Measurements from ENCODE around the gene GLG1.

The GLG1 gene

GRCh38 chr16:74463888-74464287, 143.0 kb downstream of the GLG1 start:
- no peak for DNase-seq (ENCODE audit: insufficient read length, low spot score)
- TF ChIP-seq CTCF (IDR thresholded peaks at IDR 0.05; ENCODE audit: insufficient read depth, missing control alignments), result no peak
- FAIRE-seq, result no peak

- TF ChIP-seq CTCF (IDR thresholded peaks at IDR 0.05; ENCODE audit: insufficient read depth, missing control alignments), result no peak
- no peak for DNase-seq (ENCODE audit: insufficient read length, low spot score)
- no peak for FAIRE-seq
These were observed 144.6 kb downstream of the GLG1 start for GRCh38 chr16:74462361-74462760.

GRCh38 chr16:74461826-74462225, 145.1 kb downstream of the GLG1 start:
- FAIRE-seq (no peak), DNase-seq (ENCODE audit: insufficient read length, low spot score) (no peak)
- TF ChIP-seq CTCF (IDR thresholded peaks at IDR 0.05; ENCODE audit: insufficient read depth, missing control alignments), result no peak

GRCh38 chr16:74460542-74460941, 146.4 kb downstream of the GLG1 start:
- DNase-seq (ENCODE audit: insufficient read length, low spot score) (no peak), FAIRE-seq (no peak)
- no peak for TF ChIP-seq CTCF (IDR thresholded peaks at IDR 0.05; ENCODE audit: insufficient read depth, missing control alignments)

- TF ChIP-seq CTCF (IDR thresholded peaks at IDR 0.05; ENCODE audit: insufficient read depth, missing control alignments), result no peak
- FAIRE-seq, result no peak
These were observed 150.7 kb downstream of the GLG1 start for GRCh38 chr16:74456290-74456625.

GRCh38 chr16:74455619-74456289, 151.2 kb downstream of the GLG1 start:
- TF ChIP-seq CTCF (IDR thresholded peaks at IDR 0.05; ENCODE audit: insufficient read depth, missing control alignments), result no peak
- no peak for FAIRE-seq
- DNase-seq (ENCODE audit: insufficient read length, low spot score), result no peak

More at GRCh38 chr16:74456290-74456625, 150.7 kb downstream of the GLG1 start:
- DNase-seq (ENCODE audit: insufficient read length, low spot score), result no peak

- no peak for TF ChIP-seq CTCF (IDR thresholded peaks at IDR 0.05; ENCODE audit: insufficient read depth, missing control alignments)
- no peak for DNase-seq (ENCODE audit: insufficient read length, low spot score)
- FAIRE-seq, result no peak
These were observed 151.7 kb downstream of the GLG1 start for GRCh38 chr16:74455213-74455612.

Data from D721Med (cell line).